IMR-90 (cell line): ENCODE data around the gene INHBC. TPM values are rescaled to one million over a fixed set of nuclear protein-coding genes. Genes with fewer than 3 reads are reported as not detected.

Source experiments
- ATAC-seq: fragments of 200-7000 bp; cut with Tn5 transposase; 2 replicates; pipeline ENCODE4 v1.9.1; 2020; ENCODE audit warnings: low read depth, mild to moderate bottlenecking, moderate library complexity
- BruUV-seq: library from RNA; stranded (reverse); fragments of 400-500 nt; replicated peaks from 2 replicates; lab custom pipeline; 2021; lab: Mats Ljungman, UMichigan
- CTCF ChIA-PET: fragments of 300-600 bp; formaldehyde crosslinking; extraction: SDS; loops from one replicate; lab custom pipeline; 2021; ENCODE audit warnings: antibody characterized with exemption; lab: Yijun Ruan, JAX
- POLR2A ChIA-PET: fragments of 300-600 bp; sonication (Branson Sonifier 250); formaldehyde crosslinking; loops from one replicate; lab custom pipeline; 2022; ENCODE audit warnings: antibody characterized with exemption; ENCODE audit not compliant: unreplicated experiment; lab: Charles Lee
- DNase-seq: peaks from one replicate; pipeline ENCODE4 v3.0.0; 2013
- H2AFZ ChIP-seq: replicated peaks from 2 replicates; pipeline ENCODE3; 2013; ENCODE audit warnings: low read length, mild to moderate bottlenecking; ENCODE audit not compliant: poor library complexity
- H2AK5ac ChIP-seq: 2 replicates; pipeline ENCODE4 v1.6.1; 2013; ENCODE audit warnings: low read depth, low read length, inconsistent platforms
- H2AK9ac ChIP-seq: replicated peaks from 2 replicates; pipeline ENCODE3; 2013; ENCODE audit warnings: mild to moderate bottlenecking, low read depth, low read length, moderate library complexity; ENCODE audit not compliant: poor library complexity
- H2BK120ac ChIP-seq: 2 replicates; pipeline ENCODE4 v1.6.1; 2013; ENCODE audit warnings: low read depth, low read length, inconsistent platforms
- H2BK15ac ChIP-seq: 3 replicates; pipeline ENCODE4 v1.6.1; 2013; ENCODE audit warnings: low read depth, low read length, inconsistent platforms
- H2BK20ac ChIP-seq: 2 replicates; pipeline ENCODE4 v1.6.1; 2013; ENCODE audit warnings: low read depth, mild to moderate bottlenecking, inconsistent platforms, low read length, moderate library complexity
- H2BK5ac ChIP-seq: 2 replicates; pipeline ENCODE4 v1.6.1; 2013; ENCODE audit warnings: mild to moderate bottlenecking, low read depth, low read length, inconsistent platforms; ENCODE audit not compliant: poor library complexity, severe bottlenecking
- H3K14ac ChIP-seq: replicated peaks from 2 replicates; pipeline ENCODE4 v1.6.1; 2013; ENCODE audit warnings: low read depth, low read length, inconsistent platforms
- H3K18ac ChIP-seq: 2 replicates; pipeline ENCODE4 v1.6.1; 2013; ENCODE audit warnings: low read depth, low read length, control low read depth
- H3K23ac ChIP-seq: 2 replicates; pipeline ENCODE4 v1.6.1; 2013; ENCODE audit warnings: low read depth, low read length, inconsistent platforms
- H3K27ac ChIP-seq: 2 replicates; pipeline ENCODE4 v1.5.1; 2013; ENCODE audit warnings: mild to moderate bottlenecking, control low read depth, low read length; ENCODE audit not compliant: insufficient read depth
- H3K27me3 ChIP-seq: 2 replicates; pipeline ENCODE4 v1.6.1; 2013; ENCODE audit warnings: low read length; ENCODE audit not compliant: control insufficient read depth, insufficient read depth
- H3K36me3 ChIP-seq: 2 replicates; pipeline ENCODE4 v1.6.1; 2013; ENCODE audit warnings: low read length, mixed read lengths; ENCODE audit not compliant: control insufficient read depth, insufficient read depth
- H3K4ac ChIP-seq: 2 replicates; pipeline ENCODE4 v1.6.1; 2013; ENCODE audit warnings: low read depth, low read length, inconsistent platforms
- H3K4me1 ChIP-seq: 2 replicates; pipeline ENCODE4 v1.6.1; 2013; ENCODE audit warnings: low read length, mixed read lengths; ENCODE audit not compliant: control insufficient read depth, insufficient read depth
- H3K4me2 ChIP-seq: 2 replicates; pipeline ENCODE4 v1.6.1; 2013; ENCODE audit warnings: low read depth, mild to moderate bottlenecking, control low read depth, low read length, moderate library complexity
- H3K4me3 ChIP-seq: 2 replicates; pipeline ENCODE4 v1.5.1; 2013; ENCODE audit warnings: low read depth, mild to moderate bottlenecking, control low read depth, low read length, moderate library complexity; ENCODE audit not compliant: insufficient read depth
- H3K56ac ChIP-seq: 2 replicates; pipeline ENCODE4 v1.6.1; 2013; ENCODE audit warnings: low read length, inconsistent platforms; ENCODE audit not compliant: insufficient read depth; ENCODE audit errors: extremely low read depth
- H3K79me1 ChIP-seq, 2 experiments: 2 replicates each; pipeline ENCODE4 v1.6.1; 2013; ENCODE audit warnings: low read length in 2 of 2, inconsistent platforms in 1 of 2, low read depth in 1 of 2
- H3K9ac ChIP-seq: 2 replicates; pipeline ENCODE4 v1.6.1; 2013; ENCODE audit warnings: low read depth, low read length, control low read depth
- H3K9me1 ChIP-seq: 2 replicates; pipeline ENCODE4 v1.6.1; 2013; ENCODE audit warnings: low read length, inconsistent platforms; ENCODE audit not compliant: insufficient read depth
- H3K9me3 ChIP-seq: 2 replicates; pipeline ENCODE4 v1.6.1; 2013; ENCODE audit warnings: low read length; ENCODE audit not compliant: control insufficient read depth, insufficient read depth
- H4K20me1 ChIP-seq: 2 replicates; pipeline ENCODE4 v1.6.1; 2013; ENCODE audit warnings: low read length, inconsistent platforms; ENCODE audit not compliant: insufficient read depth
- H4K5ac ChIP-seq: 2 replicates; pipeline ENCODE4 v1.6.1; 2013; ENCODE audit warnings: mild to moderate bottlenecking, low read depth, low read length, control low read depth
- H4K8ac ChIP-seq, 2 experiments: 2 replicates each; pipeline ENCODE4 v1.6.1; 2013; ENCODE audit warnings: low read depth in 2 of 2, low read length in 2 of 2, control low read depth in 1 of 2, inconsistent platforms in 1 of 2
- H4K91ac ChIP-seq: 2 replicates; pipeline ENCODE4 v1.6.1; 2013; ENCODE audit warnings: low read depth, low read length, inconsistent platforms; ENCODE audit not compliant: insufficient read depth
- BHLHE40 ChIP-seq: fragments of 150-350 bp; IDR thresholded peaks from 2 replicates; pipeline ENCODE4 v1.6.1; 2016; ENCODE audit warnings: mild to moderate bottlenecking, low read depth, low read length
- CEBPB ChIP-seq: IDR thresholded peaks from 2 replicates; pipeline ENCODE4 v1.6.1; 2012; ENCODE audit warnings: low read depth, low read length, improper control_type of control experiment
- CHD1 ChIP-seq: IDR thresholded peaks from 2 replicates; pipeline ENCODE4 v1.6.1; 2012; ENCODE audit warnings: low read depth, low read length, improper control_type of control experiment
- FOS ChIP-seq: fragments of 150-350 bp; IDR thresholded peaks from 2 replicates; pipeline ENCODE4 v1.6.1; 2016; ENCODE audit warnings: low read depth, low read length
- MAFK ChIP-seq: IDR thresholded peaks from 2 replicates; pipeline ENCODE4 v1.6.1; 2012; ENCODE audit warnings: low read depth, low read length, improper control_type of control experiment
- MAZ ChIP-seq: IDR thresholded peaks from 2 replicates; pipeline ENCODE4 v1.6.1; 2012; ENCODE audit warnings: low read depth, mild to moderate bottlenecking, low read length, improper control_type of control experiment, moderate library complexity, borderline replicate concordance
- MXI1 ChIP-seq: IDR thresholded peaks from 2 replicates; pipeline ENCODE4 v1.6.1; 2012; ENCODE audit warnings: low read depth, mild to moderate bottlenecking, low read length, moderate library complexity, borderline replicate concordance
- NFE2L2 ChIP-seq: fragments of 150-350 bp; IDR thresholded peaks from 2 replicates; pipeline ENCODE4 v1.6.1; 2016; ENCODE audit warnings: low read depth, mild to moderate bottlenecking, low read length
- POLR2A ChIP-seq: IDR thresholded peaks from 2 replicates; pipeline ENCODE4 v1.6.1; 2012; ENCODE audit warnings: mild to moderate bottlenecking, low read depth, low read length
- RAD21 ChIP-seq: IDR thresholded peaks from 2 replicates; pipeline ENCODE4 v1.6.1; 2012; ENCODE audit warnings: low read length, improper control_type of control experiment
- RCOR1 ChIP-seq: IDR thresholded peaks from 2 replicates; pipeline ENCODE4 v1.6.1; 2012; ENCODE audit warnings: mild to moderate bottlenecking, low read length, improper control_type of control experiment; ENCODE audit not compliant: insufficient replicate concordance
- RFX5 ChIP-seq: IDR thresholded peaks from 2 replicates; pipeline ENCODE4 v1.8.0; 2012; ENCODE audit warnings: low read depth, mild to moderate bottlenecking, low read length, moderate library complexity
- SMC3 ChIP-seq: fragments of 150-350 bp; IDR thresholded peaks from 2 replicates; pipeline ENCODE4 v1.6.1; 2016; ENCODE audit warnings: low read depth, mild to moderate bottlenecking, antibody characterized with exemption, low read length, moderate library complexity
- USF2 ChIP-seq: fragments of 150-350 bp; IDR thresholded peaks from 2 replicates; pipeline ENCODE4 v1.6.1; 2017; ENCODE audit warnings: mild to moderate bottlenecking, antibody characterized with exemption, low read length, low read depth
- WGBS, 2 experiments: methylation state at CpG; one replicate each; pipeline versions ENCODE4 v1.1.5 to v1.1.7; 2013; ENCODE audit warnings: missing lambda C conversion rate in 2 of 2; ENCODE audit not compliant: insufficient read length in 1 of 2; ENCODE audit errors: extremely low coverage in 2 of 2; 5-methylcytosine and 5-hydroxymethylcytosine counted together
- dilution Hi-C: fragments of 300-500 bp; cut with HindIII; formaldehyde crosslinking; loops from one replicate; pipeline ENCODE4 v1.14.3; 2018; ENCODE audit warnings: low sequenced_read_pairs; ENCODE audit not compliant: unreplicated experiment
- in situ Hi-C: fragments of 300-500 bp; cut with MboI; formaldehyde crosslinking; loops from 3 replicates; pipeline ENCODE4 v1.14.3; 2019; ENCODE audit warnings: low sequenced_read_pairs, inconsistent platforms, mixed read lengths
- intact Hi-C: fragments of 100-400 bp; cut with micrococcal nuclease; formaldehyde crosslinking; loops from 2 replicates; pipeline ENCODE4 v1.10.0; 2022
- polyA plus RNA-seq, 3 experiments: library from polyadenylated mRNA; depleted of rRNA; stranded (reverse); fragments of >200 nt; gene quantifications; 2 replicates each; pipeline ENCODE4 v1.2.3, GENCODE V29; 2012; ENCODE audit warnings: low replicate concordance in 1 of 3
- total RNA-seq: library from RNA; depleted of rRNA; stranded (reverse); fragments of >200 nt; gene quantifications from 2 replicates; pipeline ENCODE4 v1.2.3, GENCODE V29; 2012
- TF ChIP-seq, protein P1 (sequence below): fragments of 150-350 bp; IDR thresholded peaks from 2 replicates; pipeline ENCODE4 v1.6.1; 2016; ENCODE audit warnings: low read depth, mild to moderate bottlenecking, low read length, moderate library complexity, borderline replicate concordance

INHBC gene
- total and polyA plus RNA-seq, 2 of the 4 experiments (the other 2 are of a cell fraction): 0.09 TPM; not detected in 1

DNA sequence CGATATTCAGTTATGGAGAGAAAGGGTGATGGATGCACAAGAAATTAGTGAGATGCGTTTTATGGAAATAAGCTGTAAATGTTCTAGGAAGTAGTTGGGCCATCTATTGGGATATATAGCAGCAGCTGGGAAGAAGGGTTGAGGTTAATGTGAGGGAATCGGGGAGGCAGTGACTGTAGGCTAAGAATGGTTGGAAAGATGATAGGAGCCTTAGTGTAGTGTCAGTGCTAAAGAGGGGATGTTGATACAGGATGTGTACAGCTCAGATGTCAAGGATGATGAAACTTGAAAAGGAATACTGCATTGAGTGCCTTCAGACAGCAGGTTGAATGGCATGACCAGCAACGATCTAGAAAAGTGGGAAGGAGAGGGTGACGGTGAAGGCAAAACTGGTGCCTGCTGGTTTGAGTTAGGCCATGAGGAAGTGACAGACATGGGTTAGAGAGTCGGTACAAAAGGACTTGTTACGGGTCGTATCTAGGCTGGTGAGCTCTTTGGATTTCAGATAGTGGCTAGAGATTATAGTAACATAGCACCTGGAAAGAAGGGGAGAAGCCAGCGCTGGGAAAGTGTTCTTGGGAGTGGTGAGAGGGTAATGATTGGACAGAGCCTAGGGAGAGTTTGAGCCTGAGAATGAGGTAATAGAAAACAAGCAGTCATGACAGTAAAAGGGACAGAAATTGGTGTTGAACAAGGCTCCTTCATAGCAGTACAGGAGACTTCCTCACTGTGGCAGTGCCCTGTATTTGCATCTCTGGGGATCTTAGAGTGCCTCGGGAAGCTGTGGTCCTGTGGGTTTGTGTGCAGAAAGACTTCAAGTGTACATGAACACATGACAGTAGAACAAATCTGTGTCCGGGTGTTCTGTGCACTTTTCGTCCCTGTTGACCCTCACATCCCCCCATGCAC, 62.9 kb downstream of the INHBC start:
- intact Hi-C loops: no loop called here
- ATAC-seq: no peak
- 97% methylated on average over 8 of the region's 12 CpGs; no CpG with 5 or more reads in 1 of the 2 experiments for WGBS, 2 experiments
- TF ChIP-seq, protein P1, sequence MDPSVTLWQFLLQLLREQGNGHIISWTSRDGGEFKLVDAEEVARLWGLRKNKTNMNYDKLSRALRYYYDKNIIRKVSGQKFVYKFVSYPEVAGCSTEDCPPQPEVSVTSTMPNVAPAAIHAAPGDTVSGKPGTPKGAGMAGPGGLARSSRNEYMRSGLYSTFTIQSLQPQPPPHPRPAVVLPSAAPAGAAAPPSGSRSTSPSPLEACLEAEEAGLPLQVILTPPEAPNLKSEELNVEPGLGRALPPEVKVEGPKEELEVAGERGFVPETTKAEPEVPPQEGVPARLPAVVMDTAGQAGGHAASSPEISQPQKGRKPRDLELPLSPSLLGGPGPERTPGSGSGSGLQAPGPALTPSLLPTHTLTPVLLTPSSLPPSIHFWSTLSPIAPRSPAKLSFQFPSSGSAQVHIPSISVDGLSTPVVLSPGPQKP: no peak
- TF ChIP-seq FOS (no peak), RAD21 (no peak), SMC3 (no peak), RCOR1 (no peak), USF2 (no peak), MXI1 (no peak), RFX5 (no peak), POLR2A (no peak), MAZ (no peak), NFE2L2 (no peak), CHD1 (no peak), MAFK (no peak), BHLHE40 (no peak), CEBPB (no peak)

More for the DNA sequence above, 62.9 kb downstream of the INHBC start:
- dilution Hi-C loops (no loop called here), in situ Hi-C loops (no loop called here)
- Histone ChIP-seq H3K56ac (no peak overlapping the region), H2AK9ac (peak overlapping the region; percentile 28), H3K9me3 (no peaks in the 10 kb centered on the region), H3K9me1 (peaks cover 14% of the 10 kb centered on the region), H2BK15ac (no peak overlapping the region), H3K4me2 (no peak overlapping the region), H2AFZ (no peak overlapping the region), H3K27ac (no peak overlapping the region), H4K91ac (no peak overlapping the region), H3K23ac (no peak overlapping the region), H2BK120ac (no peak overlapping the region), H2BK5ac (no peak overlapping the region), H3K4ac (no peak overlapping the region), H3K9ac (no peak overlapping the region), H2BK20ac (no peak overlapping the region), H3K18ac (no peak overlapping the region), H3K36me3 (peaks cover 48% of the 10 kb centered on the region), H4K20me1 (peaks cover 28% of the 10 kb centered on the region; the same call in 1 of the 2 replicates), H3K4me1 (no peaks in the 10 kb centered on the region), H3K14ac (no peak overlapping the region), H3K27me3 (no peaks in the 10 kb centered on the region), H4K8ac (no peak overlapping the region), H2AK5ac (no peak overlapping the region), H3K79me1 (peaks cover 46 to 48% of the 10 kb centered on the region in 2 experiments), H4K5ac (no peak overlapping the region), H3K4me3 (no peak overlapping the region)
- CTCF ChIA-PET: no interaction called here
- POLR2A ChIA-PET: no interaction called here
- BruUV-seq: no TSS peak
- no peak for DNase-seq
